ENCODE data around the gene SLFN14.
"Not testable (repeated sequence)": the region's sequence is repeated elsewhere in the genome, so short reads cannot be mapped to it uniquely, and the experiment has no call there.

SLFN14 gene

GRCh38 chr17:35536664-35537171 lies 23.9 kb downstream of the SLFN14 start:
- Histone ChIP-seq H3K27me3 (ENCODE audit: insufficient read depth, low read length, poor library complexity) (no peaks in the 10 kb centered on the region), H3K36me3 (ENCODE audit: insufficient read depth, low read length) (peaks cover 3% of the 10 kb centered on the region; the same call in 1 of the 2 replicates), H3K4me3 (ENCODE audit: low read depth in 1 of 2, low read length in 2 of 2) (peak overlapping the region; percentile 26 to 58), H3K79me2 (ENCODE audit: insufficient read depth, low read length) (peaks cover 79% of the 10 kb centered on the region), H4K20me1 (ENCODE audit: insufficient read depth, low read length) (peaks cover 11% of the 10 kb centered on the region), H3K9me3 (ENCODE audit: insufficient read depth, low read length, severe bottlenecking) (no peaks in the 10 kb centered on the region), H2AFZ (ENCODE audit: low read depth, low read length) (0 out of 2 replicates have a peak overlapping the region, but pooled peaks have one; percentile 6), H3K9ac (ENCODE audit: low read depth, low read length) (peak overlapping the region; percentile 77), H3K27ac (ENCODE audit: low read length) (peak overlapping the region; percentile 96), H3K4me2 (ENCODE audit: insufficient read depth, low read length) (peak overlapping the region; percentile 67), H3K4me1 (ENCODE audit: insufficient read depth, low read length) (peaks cover 95% of the 10 kb centered on the region)
- TF ChIP-seq EZH2 (IDR thresholded peaks at IDR 0.05; ENCODE audit: borderline replicate concordance, low read depth, low read length, severe bottlenecking), result no peak
- TF ChIP-seq, protein P1, sequence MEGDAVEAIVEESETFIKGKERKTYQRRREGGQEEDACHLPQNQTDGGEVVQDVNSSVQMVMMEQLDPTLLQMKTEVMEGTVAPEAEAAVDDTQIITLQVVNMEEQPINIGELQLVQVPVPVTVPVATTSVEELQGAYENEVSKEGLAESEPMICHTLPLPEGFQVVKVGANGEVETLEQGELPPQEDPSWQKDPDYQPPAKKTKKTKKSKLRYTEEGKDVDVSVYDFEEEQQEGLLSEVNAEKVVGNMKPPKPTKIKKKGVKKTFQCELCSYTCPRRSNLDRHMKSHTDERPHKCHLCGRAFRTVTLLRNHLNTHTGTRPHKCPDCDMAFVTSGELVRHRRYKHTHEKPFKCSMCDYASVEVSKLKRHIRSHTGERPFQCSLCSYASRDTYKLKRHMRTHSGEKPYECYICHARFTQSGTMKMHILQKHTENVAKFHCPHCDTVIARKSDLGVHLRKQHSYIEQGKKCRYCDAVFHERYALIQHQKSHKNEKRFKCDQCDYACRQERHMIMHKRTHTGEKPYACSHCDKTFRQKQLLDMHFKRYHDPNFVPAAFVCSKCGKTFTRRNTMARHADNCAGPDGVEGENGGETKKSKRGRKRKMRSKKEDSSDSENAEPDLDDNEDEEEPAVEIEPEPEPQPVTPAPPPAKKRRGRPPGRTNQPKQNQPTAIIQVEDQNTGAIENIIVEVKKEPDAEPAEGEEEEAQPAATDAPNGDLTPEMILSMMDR (IDR thresholded peaks at IDR 0.05; ENCODE audit: borderline replicate concordance, extremely low read depth, low read length, poor library complexity, severe bottlenecking), result no peak
- DNase-seq (peak; percentile 58), ATAC-seq (ENCODE audit: insufficient read depth, low read depth) (peak; percentile 17)

- H3K27me3 ChIP-seq (ENCODE audit: insufficient read depth, low read length, poor library complexity); H3K9me3 ChIP-seq (ENCODE audit: insufficient read depth, low read length, severe bottlenecking); H2AFZ ChIP-seq (ENCODE audit: low read depth, low read length); H3K36me3 ChIP-seq (ENCODE audit: insufficient read depth, low read length); ATAC-seq (ENCODE audit: insufficient read depth, low read depth): not testable (repeated sequence)
- peaks cover 14% of the 10 kb centered on the region for H4K20me1 ChIP-seq (ENCODE audit: insufficient read depth, low read length)
- H3K4me2 ChIP-seq (ENCODE audit: insufficient read depth, low read length), result peak overlapping the region; percentile 67
- H3K4me1 ChIP-seq (ENCODE audit: insufficient read depth, low read length), result peaks cover 95% of the 10 kb centered on the region
- peaks cover 85% of the 10 kb centered on the region for H3K79me2 ChIP-seq (ENCODE audit: insufficient read depth, low read length)
- DNase-seq, result peak; percentile 53
- peak overlapping the region; percentile 26 to 58; a peak in 3 of 4 replicates for H3K4me3 ChIP-seq (ENCODE audit: low read depth in 1 of 2, low read length in 2 of 2)
- H3K9ac ChIP-seq (ENCODE audit: low read depth, low read length), result peak overlapping the region; percentile 77
- H3K27ac ChIP-seq (ENCODE audit: low read length), result peak overlapping the region; percentile 96
These were observed 25.2 kb downstream of the SLFN14 start for GRCh38 chr17:35535406-35535805.

- peaks cover 88% of the 10 kb centered on the region for H3K4me1 ChIP-seq (ENCODE audit: insufficient read depth, low read length)
- no peak for DNase-seq
- no peak for ATAC-seq (ENCODE audit: insufficient read depth, low read depth)
These were observed 26.0 kb downstream of the SLFN14 start for GRCh38 chr17:35534576-35535093.

DNA sequence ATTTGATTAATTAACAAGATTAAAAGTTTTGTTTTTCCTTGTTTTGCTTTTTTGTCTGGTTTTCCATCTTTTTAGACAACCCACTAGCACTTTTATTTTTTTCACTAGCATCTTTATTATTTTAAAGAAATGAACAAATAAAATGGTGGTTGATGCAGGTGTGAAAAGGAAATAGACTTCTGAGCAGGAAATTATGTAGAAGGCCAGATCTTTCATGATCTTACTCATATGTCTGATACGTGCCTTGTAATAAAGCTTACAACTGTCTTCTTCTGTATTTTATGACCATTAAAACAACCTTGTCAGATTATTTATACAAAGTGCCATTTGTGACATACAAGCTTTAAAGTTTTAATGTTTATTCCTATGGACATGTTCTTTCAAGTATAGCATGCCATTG lies 29.5 kb downstream of the SLFN14 start:
- Histone ChIP-seq H3K4me2 (ENCODE audit: insufficient read depth, low read length) (peak overlapping the region; percentile 67; the same call in 1 of the 2 replicates), H3K27ac (ENCODE audit: low read length) (0 out of 2 replicates have a peak overlapping the region, but pooled peaks have one; percentile 35), H3K36me3 (ENCODE audit: insufficient read depth, low read length) (peaks cover 9% of the 10 kb centered on the region; the same call in 1 of the 2 replicates), H3K4me3 (ENCODE audit: low read depth in 1 of 2, low read length in 2 of 2) (no peak overlapping the region; a peak in 1 of 4 replicates), H3K9me3 (ENCODE audit: insufficient read depth, low read length, severe bottlenecking) (no peaks in the 10 kb centered on the region), H3K4me1 (ENCODE audit: insufficient read depth, low read length) (peaks cover 64% of the 10 kb centered on the region), H3K79me2 (ENCODE audit: insufficient read depth, low read length) (peaks cover 96% of the 10 kb centered on the region), H2AFZ (ENCODE audit: low read depth, low read length) (no peak overlapping the region), H4K20me1 (ENCODE audit: insufficient read depth, low read length) (peaks cover 21% of the 10 kb centered on the region), H3K9ac (ENCODE audit: low read depth, low read length) (no peak overlapping the region), H3K27me3 (ENCODE audit: insufficient read depth, low read length, poor library complexity) (no peaks in the 10 kb centered on the region)
- ATAC-seq (ENCODE audit: insufficient read depth, low read depth) (no peak), DNase-seq (no peak)
- TF ChIP-seq EZH2 (IDR thresholded peaks at IDR 0.05; ENCODE audit: borderline replicate concordance, low read depth, low read length, severe bottlenecking), result no peak
- TF ChIP-seq, protein P1 (IDR thresholded peaks at IDR 0.05; ENCODE audit: borderline replicate concordance, extremely low read depth, low read length, poor library complexity, severe bottlenecking), result no peak

More at GRCh38 chr17:35534576-35535093, 26.0 kb downstream of the SLFN14 start:
- no peak overlapping the region for H2AFZ ChIP-seq (ENCODE audit: low read depth, low read length)
- peak overlapping the region; percentile 77 for H3K9ac ChIP-seq (ENCODE audit: low read depth, low read length)
- H3K36me3 ChIP-seq (ENCODE audit: insufficient read depth, low read length), result peaks cover 9% of the 10 kb centered on the region; the same call in 1 of the 2 replicates
- peaks cover 14% of the 10 kb centered on the region for H4K20me1 ChIP-seq (ENCODE audit: insufficient read depth, low read length)
- no peaks in the 10 kb centered on the region for H3K9me3 ChIP-seq (ENCODE audit: insufficient read depth, low read length, severe bottlenecking)
- H3K27me3 ChIP-seq (ENCODE audit: insufficient read depth, low read length, poor library complexity), result no peaks in the 10 kb centered on the region
- TF ChIP-seq, protein P1 (IDR thresholded peaks at IDR 0.05; ENCODE audit: borderline replicate concordance, extremely low read depth, low read length, poor library complexity, severe bottlenecking), result no peak
- TF ChIP-seq EZH2 (IDR thresholded peaks at IDR 0.05; ENCODE audit: borderline replicate concordance, low read depth, low read length, severe bottlenecking), result no peak
- H3K4me3 ChIP-seq (ENCODE audit: low read depth in 1 of 2, low read length in 2 of 2), result peak overlapping the region; percentile 1 to 58; a peak in 3 of 4 replicates
- peak overlapping the region; percentile 96 for H3K27ac ChIP-seq (ENCODE audit: low read length)
- H3K79me2 ChIP-seq (ENCODE audit: insufficient read depth, low read length), result peaks cover 86% of the 10 kb centered on the region
- H3K4me2 ChIP-seq (ENCODE audit: insufficient read depth, low read length), result peak overlapping the region; percentile 67
